GM21367 (cell line): Measurements from ENCODE around the gene TMPRSS11E.
A peak's percentile ranks its signal among the peaks of the same experiment; 100 is the strongest.
"Not testable (repeated sequence)": the region's sequence is repeated elsewhere in the genome, so short reads cannot be mapped to it uniquely, and the experiment has no call there.

Source experiments
- ATAC-seq: cut with Tn5 transposase; IDR thresholded peaks from one replicate; pipeline ENCODE4 v1.9.1; 2021; ENCODE audit not compliant: unreplicated experiment

Gene TMPRSS11E

GRCh38 chr4:68461790-68462189, 14.5 kb downstream of the TMPRSS11E start:
- ATAC-seq: no peak

GRCh38 chr4:68462691-68463090, 15.4 kb downstream of the TMPRSS11E start:
- ATAC-seq: no peak

- ATAC-seq: no peak
These were observed 16.5 kb downstream of the TMPRSS11E start for GRCh38 chr4:68463796-68464195.

- ATAC-seq: no peak
These were observed 17.8 kb downstream of the TMPRSS11E start for GRCh38 chr4:68465058-68465457.

DNA sequence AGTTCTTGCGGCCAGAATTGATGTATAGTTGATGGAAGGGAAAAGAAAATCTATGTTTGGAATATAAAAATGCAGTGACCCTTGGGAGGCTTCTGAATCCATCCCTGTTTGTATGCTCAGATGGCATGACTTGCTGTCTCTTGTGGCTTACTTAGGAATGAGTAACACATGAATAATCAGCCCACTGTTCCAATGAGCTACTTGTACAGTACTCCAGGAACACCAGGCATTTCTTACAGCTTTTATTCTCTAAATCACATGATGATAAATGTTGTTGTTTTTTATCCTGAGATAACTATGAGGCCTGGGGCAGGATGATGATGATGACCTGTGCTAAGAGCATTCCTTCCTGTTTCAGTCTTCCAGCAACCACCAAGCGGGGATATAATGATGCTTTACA, 18.9 kb downstream of the TMPRSS11E start:
- no peak for ATAC-seq

DNA sequence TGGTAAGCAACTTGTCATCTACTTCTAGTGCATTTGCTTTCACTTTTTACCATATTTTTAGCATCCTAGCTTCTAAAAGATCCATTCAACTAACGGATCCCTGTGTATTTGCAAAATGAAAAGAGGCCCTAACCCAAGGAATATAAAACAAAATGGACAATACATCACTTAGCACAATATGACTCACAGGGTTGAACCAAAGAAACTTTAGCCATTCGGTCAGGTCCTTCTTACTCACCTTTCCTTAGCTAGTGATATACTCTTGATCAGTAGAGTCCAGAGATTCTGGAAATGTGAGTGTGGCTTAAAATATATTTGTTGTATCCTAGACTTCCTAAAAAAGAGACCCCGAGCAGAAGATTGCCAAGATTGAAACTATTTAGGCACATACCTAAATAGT, 19.5 kb downstream of the TMPRSS11E start:
- no peak for ATAC-seq

DNA sequence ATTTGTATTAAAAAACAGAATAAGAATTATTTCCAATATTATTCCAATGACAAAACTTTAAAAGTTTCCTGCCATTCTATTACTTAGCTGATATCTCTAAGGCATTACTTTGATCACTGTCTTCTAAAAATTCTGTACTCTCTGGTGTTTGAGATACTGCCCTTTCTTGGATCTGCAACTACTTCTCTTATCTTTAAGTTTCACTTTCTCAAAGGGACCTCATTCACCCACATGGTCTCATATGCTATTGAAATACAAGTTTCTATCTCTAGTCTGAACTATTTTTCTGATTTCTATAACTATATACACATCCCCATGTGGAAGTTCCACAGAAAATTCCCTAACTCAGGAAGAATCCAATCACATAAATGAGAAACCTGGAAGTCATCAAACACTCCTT, 22.2 kb downstream of the TMPRSS11E start:
- ATAC-seq: peak; percentile 88

- no peak for ATAC-seq
These were observed 28.9 kb downstream of the TMPRSS11E start for GRCh38 chr4:68476191-68476590.

DNA sequence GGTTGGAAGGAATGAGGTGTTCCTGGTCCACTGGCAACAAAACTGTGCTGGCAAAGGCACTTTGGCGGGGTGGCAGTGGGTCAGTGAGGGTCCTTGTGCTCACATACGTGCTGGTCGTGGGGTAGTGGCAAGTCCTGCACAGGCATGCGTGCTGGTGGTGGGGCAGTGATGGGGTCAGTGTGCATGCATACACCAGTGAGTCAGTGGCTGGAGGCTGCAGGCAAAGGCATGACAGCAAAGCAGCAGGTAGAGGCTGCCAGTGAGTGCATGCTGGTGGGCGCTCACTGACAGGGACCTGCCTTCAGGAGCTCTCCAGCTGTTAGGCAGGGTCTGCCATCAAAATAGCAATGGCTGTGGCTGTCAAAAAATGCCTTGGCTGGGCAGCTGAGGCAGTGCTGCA, 42.1 kb downstream of the TMPRSS11E start:
- no peak for ATAC-seq

DNA sequence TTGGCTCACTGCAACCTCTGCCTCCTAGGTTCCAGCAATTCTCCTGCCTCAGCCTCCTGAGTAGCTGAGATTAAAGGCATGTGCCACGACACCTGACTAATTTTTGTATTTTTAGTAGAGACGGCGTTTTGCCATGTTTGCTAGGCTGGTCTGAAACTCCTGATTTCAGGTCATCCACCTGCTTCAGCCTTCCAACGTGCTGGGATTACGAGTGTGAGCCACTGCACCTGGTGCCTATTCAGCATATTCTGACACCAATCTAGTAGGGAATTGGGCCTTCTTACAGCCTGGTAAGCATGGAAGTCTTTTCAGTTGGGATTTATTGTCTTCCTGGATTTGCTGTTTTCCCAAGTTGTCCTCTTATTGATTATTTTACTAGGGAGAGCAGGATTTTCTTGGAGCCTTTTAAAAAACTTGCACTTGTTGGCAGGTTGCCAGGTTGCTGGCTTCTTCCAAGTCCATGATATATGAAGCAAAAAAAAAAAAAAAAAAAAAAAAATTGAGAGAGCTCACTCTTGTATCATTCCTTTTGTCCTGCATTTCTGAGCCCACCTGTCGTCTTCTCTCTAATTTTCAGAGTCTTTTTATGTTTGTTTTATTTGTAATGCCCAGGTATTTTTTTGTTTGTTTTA, 43.7 kb downstream of the TMPRSS11E start:
- no peak for ATAC-seq

DNA sequence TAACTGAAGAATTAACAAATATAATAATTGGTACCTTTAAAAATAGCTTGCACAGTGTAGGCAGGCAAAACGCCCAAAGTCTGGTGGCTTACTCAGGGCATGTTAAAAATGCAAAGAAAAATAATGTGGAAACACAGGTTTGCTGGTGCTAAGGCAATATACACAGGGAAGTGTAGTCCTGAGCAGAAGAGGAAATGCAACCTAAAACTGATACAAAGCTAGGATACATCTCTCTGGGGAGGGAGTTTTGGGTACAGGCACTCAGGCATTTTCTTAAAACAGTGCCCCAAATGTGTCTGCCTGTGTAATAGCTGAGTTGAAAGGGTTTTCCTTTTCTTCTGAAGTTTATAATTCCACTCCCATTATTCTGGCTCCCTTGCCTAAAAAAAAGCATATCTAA, 47.4 kb downstream of the TMPRSS11E start:
- ATAC-seq: no peak

- peak; percentile 85 for ATAC-seq
These were observed 51.2 kb downstream of the TMPRSS11E start for GRCh38 chr4:68498413-68499007.

- ATAC-seq: no peak
These were observed 51.8 kb downstream of the TMPRSS11E start for GRCh38 chr4:68499021-68499420.

DNA sequence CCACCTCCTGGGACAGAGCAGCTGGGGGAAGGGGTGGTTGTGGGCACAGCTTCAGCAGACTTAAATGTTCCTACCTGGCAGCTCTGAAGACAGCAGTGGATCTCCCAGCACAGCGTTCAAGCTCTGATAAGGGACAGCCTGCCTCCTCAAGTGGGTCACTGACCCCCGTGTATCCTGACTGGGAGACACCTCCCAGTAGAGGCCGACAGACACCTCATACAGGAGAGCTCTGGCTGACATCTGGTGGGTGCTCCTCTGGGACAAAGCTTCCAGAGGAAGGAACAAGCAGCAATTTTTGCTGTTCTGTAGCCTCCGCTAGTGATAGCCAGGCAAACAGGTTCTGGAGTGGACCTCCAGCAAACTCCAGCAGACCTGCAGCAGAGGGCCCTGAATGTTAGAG, 56.2 kb downstream of the TMPRSS11E start:
- ATAC-seq: not testable (repeated sequence)

GRCh38 chr4:68504836-68505235, 57.6 kb downstream of the TMPRSS11E start:
- not testable (repeated sequence) for ATAC-seq

DNA sequence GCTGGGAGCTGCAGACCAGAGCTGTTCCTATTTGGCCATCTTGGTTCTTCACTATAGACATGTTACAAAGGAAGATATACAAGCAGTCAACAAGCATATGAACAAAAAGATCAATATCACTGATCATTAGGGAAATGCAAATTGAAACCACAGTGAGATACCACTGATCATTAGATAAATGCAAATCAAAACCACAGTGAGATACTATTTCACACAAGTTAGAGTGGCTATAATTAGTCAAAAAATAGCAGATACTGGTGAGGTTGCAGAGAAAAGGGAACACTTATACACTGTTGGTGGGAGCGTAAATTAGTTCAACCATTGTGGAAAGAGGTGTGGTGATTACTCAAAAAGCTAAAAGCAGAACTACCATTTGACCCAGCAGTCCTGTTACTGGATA, 58.2 kb downstream of the TMPRSS11E start:
- peak; percentile 55 for ATAC-seq

GRCh38 chr4:68518889-68519288, 71.6 kb downstream of the TMPRSS11E start:
- no peak for ATAC-seq

GRCh38 chr4:68520985-68521384, 73.7 kb downstream of the TMPRSS11E start:
- no peak for ATAC-seq

- not testable (repeated sequence) for ATAC-seq
These were observed 75.0 kb downstream of the TMPRSS11E start for GRCh38 chr4:68522232-68522631.

- no peak for ATAC-seq
These were observed 88.7 kb downstream of the TMPRSS11E start for GRCh38 chr4:68535974-68536373.

DNA sequence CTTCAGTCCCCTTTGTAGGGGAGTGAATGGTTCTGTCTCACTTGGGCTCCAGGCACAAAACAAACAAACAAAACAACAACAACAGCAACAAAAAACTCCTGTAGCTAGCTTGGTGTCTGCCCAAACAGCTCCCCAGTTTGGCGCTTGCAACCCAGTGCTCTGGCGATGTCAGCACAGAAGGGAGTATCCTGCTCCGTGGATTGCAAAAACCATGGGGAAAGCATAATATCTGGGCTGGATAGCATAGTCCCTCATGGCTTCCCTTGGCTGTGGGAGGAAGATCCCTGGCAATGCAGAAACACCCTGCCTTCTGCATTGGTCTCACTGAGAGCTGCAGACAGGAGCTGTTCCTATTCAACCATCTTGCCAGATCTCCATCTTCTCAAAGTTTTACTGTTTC, 89.1 kb downstream of the TMPRSS11E start:
- ATAC-seq: no peak

DNA sequence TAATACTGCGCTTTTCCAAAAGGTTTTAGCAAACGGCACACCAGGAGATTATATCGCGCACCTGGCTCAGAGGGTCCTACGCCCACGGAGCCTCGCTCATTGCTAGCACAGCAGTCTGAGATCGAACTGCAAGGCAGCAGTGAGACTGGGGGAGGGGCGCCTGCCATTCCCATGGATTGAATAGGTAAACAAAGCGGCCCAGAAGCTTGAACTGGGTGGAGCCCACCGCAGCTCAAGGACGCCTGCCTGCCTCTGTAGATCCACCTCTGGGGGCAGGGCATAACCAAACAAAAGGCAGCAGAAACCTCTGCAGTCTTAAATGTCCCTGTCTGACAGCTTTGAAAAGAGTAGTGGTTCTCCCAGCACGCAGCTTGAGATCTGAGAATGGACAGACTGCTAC, 95.5 kb downstream of the TMPRSS11E start:
- not testable (repeated sequence) for ATAC-seq
